Activated T-helper 2 cell treated with anti-CD3 and anti-CD28 coated beads, Interferon-gamma antibody, Interleukin-2, Interleukin-4, amounts not matched to agents 10 μg/mL and 5 μg/mL and 100 μg/mL, durations not matched to agents 14 hours and 24 hours and 36 hours (primary cell): ENCODE results near the gene PEAK1. TPM values are rescaled to one million over a fixed set of nuclear protein-coding genes. Genes with fewer than 3 reads are reported as not detected.

Experiments used
- DNase-seq: peaks from one replicate; pipeline ENCODE4 v3.0.0; 2021; ENCODE audit warnings: low spot score
- H3K27ac Mint-ChIP-seq: one replicate; pipeline ENCODE4 v1.8.0; 2021; ENCODE audit warnings: mixed read lengths
- H3K27me3 Mint-ChIP-seq: one replicate; pipeline ENCODE4 v1.8.0; 2021; ENCODE audit warnings: low read depth, mixed read lengths
- H3K36me3 Mint-ChIP-seq: one replicate; pipeline ENCODE4 v1.8.0; 2021; ENCODE audit warnings: low read depth, mixed read lengths
- H3K4me1 Mint-ChIP-seq: one replicate; pipeline ENCODE4 v1.8.0; 2021; ENCODE audit warnings: low read depth, mixed read lengths
- H3K4me3 Mint-ChIP-seq: one replicate; pipeline ENCODE4 v1.8.0; 2021; ENCODE audit warnings: low read depth, mild to moderate bottlenecking, moderate library complexity, mixed read lengths
- H3K9me3 Mint-ChIP-seq: one replicate; pipeline ENCODE4 v1.8.0; 2021; ENCODE audit warnings: mixed read lengths
- intact Hi-C: fragments of 100-400 bp; cut with micrococcal nuclease; formaldehyde crosslinking; loops from one replicate; pipeline ENCODE4 v1.15.1; 2023
- total RNA-seq: library from RNA; stranded (reverse); gene quantifications from 2 replicates; pipeline ENCODE4 v1.2.3, GENCODE V29; 2022

PEAK1 gene
- total RNA-seq, 1 donor from 2014 or later, result 26.0 TPM

- intact Hi-C loops, result no loop called here
- H3K36me3 Mint-ChIP-seq, result no peaks in the 10 kb centered on the region
- no peaks in the 10 kb centered on the region for H3K9me3 Mint-ChIP-seq
- no peaks in the 10 kb centered on the region for H3K4me1 Mint-ChIP-seq
- no peak overlapping the region for H3K4me3 Mint-ChIP-seq
- peaks cover 7% of the 10 kb centered on the region for H3K27me3 Mint-ChIP-seq
- no peak overlapping the region for H3K27ac Mint-ChIP-seq
- no peak for DNase-seq
Observed at GRCh38 chr15:77335298-77335697, 84.6 kb downstream of the PEAK1 start.

GRCh38 chr15:77333166-77333565 is 86.7 kb downstream of the PEAK1 start:
- H3K4me3 Mint-ChIP-seq, result no peak overlapping the region

GRCh38 chr15:77329202-77329601 is 90.7 kb downstream of the PEAK1 start:
- H3K4me1 Mint-ChIP-seq, result no peaks in the 10 kb centered on the region
- no peak overlapping the region for H3K27ac Mint-ChIP-seq
- intact Hi-C loops, result no loop called here
- no peaks in the 10 kb centered on the region for H3K9me3 Mint-ChIP-seq
- no peak for DNase-seq
- H3K4me3 Mint-ChIP-seq, result no peak overlapping the region
- H3K36me3 Mint-ChIP-seq, result no peaks in the 10 kb centered on the region
- H3K27me3 Mint-ChIP-seq, result peaks cover 9% of the 10 kb centered on the region

More at GRCh38 chr15:77333166-77333565, 86.7 kb downstream of the PEAK1 start:
- no peak overlapping the region for H3K27ac Mint-ChIP-seq
- no peak for DNase-seq
- intact Hi-C loops, result no loop called here
- peaks cover 7% of the 10 kb centered on the region for H3K27me3 Mint-ChIP-seq
- no peaks in the 10 kb centered on the region for H3K9me3 Mint-ChIP-seq
- no peaks in the 10 kb centered on the region for H3K4me1 Mint-ChIP-seq
- no peaks in the 10 kb centered on the region for H3K36me3 Mint-ChIP-seq

GRCh38 chr15:77327844-77328529 is 91.9 kb downstream of the PEAK1 start:
- H3K4me3 Mint-ChIP-seq, result no peak overlapping the region
- H3K27ac Mint-ChIP-seq, result no peak overlapping the region
- H3K27me3 Mint-ChIP-seq, result peaks cover 9% of the 10 kb centered on the region
- no peaks in the 10 kb centered on the region for H3K9me3 Mint-ChIP-seq
- DNase-seq, result no peak
- no peaks in the 10 kb centered on the region for H3K4me1 Mint-ChIP-seq
- no peaks in the 10 kb centered on the region for H3K36me3 Mint-ChIP-seq
- intact Hi-C loops, result no loop called here

GRCh38 chr15:77327168-77327567 is 92.7 kb downstream of the PEAK1 start:
- DNase-seq, result no peak
- H3K4me3 Mint-ChIP-seq, result no peak overlapping the region
- no peaks in the 10 kb centered on the region for H3K9me3 Mint-ChIP-seq
- peaks cover 9% of the 10 kb centered on the region for H3K27me3 Mint-ChIP-seq
- H3K4me1 Mint-ChIP-seq, result no peaks in the 10 kb centered on the region
- H3K36me3 Mint-ChIP-seq, result no peaks in the 10 kb centered on the region
- intact Hi-C loops, result no loop called here
- no peak overlapping the region for H3K27ac Mint-ChIP-seq

GRCh38 chr15:77326366-77326765 is 93.5 kb downstream of the PEAK1 start:
- H3K4me1 Mint-ChIP-seq, result no peaks in the 10 kb centered on the region
- peaks cover 9% of the 10 kb centered on the region for H3K27me3 Mint-ChIP-seq
- H3K9me3 Mint-ChIP-seq, result no peaks in the 10 kb centered on the region
- H3K4me3 Mint-ChIP-seq, result no peak overlapping the region
- H3K27ac Mint-ChIP-seq, result no peak overlapping the region
- intact Hi-C loops, result no loop called here
- DNase-seq, result no peak
- no peaks in the 10 kb centered on the region for H3K36me3 Mint-ChIP-seq

- no peak overlapping the region for H3K27ac Mint-ChIP-seq
- no peak for DNase-seq
- no peak overlapping the region for H3K4me3 Mint-ChIP-seq
- H3K27me3 Mint-ChIP-seq, result peaks cover 8% of the 10 kb centered on the region
- intact Hi-C loops, result no loop called here
- H3K36me3 Mint-ChIP-seq, result no peaks in the 10 kb centered on the region
- H3K9me3 Mint-ChIP-seq, result no peaks in the 10 kb centered on the region
- H3K4me1 Mint-ChIP-seq, result peaks cover 5% of the 10 kb centered on the region
Observed at GRCh38 chr15:77312523-77312922, 107.4 kb downstream of the PEAK1 start.

- intact Hi-C loops, result no loop called here
- no peak overlapping the region for H3K27ac Mint-ChIP-seq
Observed at GRCh38 chr15:77311618-77312398, 108.1 kb downstream of the PEAK1 start.

GRCh38 chr15:77311020-77311419 is 108.9 kb downstream of the PEAK1 start:
- H3K9me3 Mint-ChIP-seq, result no peaks in the 10 kb centered on the region
- H3K27ac Mint-ChIP-seq, result no peak overlapping the region
- no peak for DNase-seq
- no peaks in the 10 kb centered on the region for H3K36me3 Mint-ChIP-seq
- intact Hi-C loops, result no loop called here
- H3K4me3 Mint-ChIP-seq, result no peak overlapping the region
- H3K4me1 Mint-ChIP-seq, result peaks cover 5% of the 10 kb centered on the region
- peaks cover 8% of the 10 kb centered on the region for H3K27me3 Mint-ChIP-seq

More at GRCh38 chr15:77311618-77312398, 108.1 kb downstream of the PEAK1 start:
- H3K4me3 Mint-ChIP-seq, result no peak overlapping the region
- no peaks in the 10 kb centered on the region for H3K36me3 Mint-ChIP-seq
- H3K9me3 Mint-ChIP-seq, result no peaks in the 10 kb centered on the region
- H3K4me1 Mint-ChIP-seq, result peaks cover 5% of the 10 kb centered on the region
- no peak for DNase-seq
- peaks cover 8% of the 10 kb centered on the region for H3K27me3 Mint-ChIP-seq

- H3K9me3 Mint-ChIP-seq, result no peaks in the 10 kb centered on the region
- H3K36me3 Mint-ChIP-seq, result no peaks in the 10 kb centered on the region
- no peak overlapping the region for H3K4me3 Mint-ChIP-seq
- intact Hi-C loops, result no loop called here
- H3K27me3 Mint-ChIP-seq, result peaks cover 8% of the 10 kb centered on the region
- no peak for DNase-seq
- H3K4me1 Mint-ChIP-seq, result peaks cover 5% of the 10 kb centered on the region
- H3K27ac Mint-ChIP-seq, result no peak overlapping the region
Observed at GRCh38 chr15:77309392-77309791, 110.5 kb downstream of the PEAK1 start.

GRCh38 chr15:77305953-77306352 is 114.0 kb downstream of the PEAK1 start:
- intact Hi-C loops, result no loop called here
- Mint-ChIP-seq H3K36me3 (no peaks in the 10 kb centered on the region), H3K27ac (no peak overlapping the region), H3K9me3 (no peaks in the 10 kb centered on the region), H3K27me3 (peaks cover 8% of the 10 kb centered on the region), H3K4me1 (peaks cover 5% of the 10 kb centered on the region), H3K4me3 (no peak overlapping the region)
- DNase-seq, result no peak

- Mint-ChIP-seq H3K4me1 (peaks cover 6% of the 10 kb centered on the region), H3K9me3 (no peaks in the 10 kb centered on the region), H3K27ac (no peak overlapping the region), H3K27me3 (no peaks in the 10 kb centered on the region), H3K4me3 (no peak overlapping the region), H3K36me3 (no peaks in the 10 kb centered on the region)
- intact Hi-C loops, result no loop called here
- DNase-seq, result no peak
Observed at GRCh38 chr15:77296773-77297337, 123.0 kb downstream of the PEAK1 start.

- intact Hi-C loops, result no loop called here
- H3K4me3 Mint-ChIP-seq, result no peak overlapping the region
- no peak for DNase-seq
- H3K27me3 Mint-ChIP-seq, result no peaks in the 10 kb centered on the region
- peaks cover 6% of the 10 kb centered on the region for H3K4me1 Mint-ChIP-seq
- no peak overlapping the region for H3K27ac Mint-ChIP-seq
- no peaks in the 10 kb centered on the region for H3K36me3 Mint-ChIP-seq
- no peaks in the 10 kb centered on the region for H3K9me3 Mint-ChIP-seq
Observed at GRCh38 chr15:77295446-77295845, 124.5 kb downstream of the PEAK1 start.
